GM23338 (cell line): Measurements from ENCODE around the gene AQP5. TPM values are rescaled to one million over a fixed set of nuclear protein-coding genes. Genes with fewer than 3 reads are reported as not detected.

ENCODE experiments used
- ATAC-seq: fragments of 200-7000 bp; cut with Tn5 transposase; 3 replicates; pipeline ENCODE4 v1.9.1; 2020
- DNase-seq: peaks from one replicate; pipeline ENCODE4 v3.0.0-alpha.2; 2015; ENCODE audit warnings: low spot score
- H2AFZ ChIP-seq: fragments of 200-600 bp; sonication (generic); 2 replicates; pipeline ENCODE4 v1.8.0; 2016; ENCODE audit warnings: antibody characterized with exemption, mild to moderate bottlenecking, moderate library complexity
- H3F3A ChIP-seq: fragments of 200-600 bp; sonication (generic); replicated peaks from 2 replicates; pipeline ENCODE4 v1.8.0; 2017; ENCODE audit warnings: antibody characterized with exemption, mixed run types, low read depth
- H3K27ac ChIP-seq: fragments of 200-600 bp; sonication (generic); 2 replicates; pipeline ENCODE4 v1.6.1; 2016; ENCODE audit warnings: low read depth
- H3K27me3 ChIP-seq: fragments of 200-600 bp; sonication (generic); 2 replicates; pipeline ENCODE4 v1.8.0; 2016; ENCODE audit warnings: mild to moderate bottlenecking, mixed run types, moderate library complexity; ENCODE audit not compliant: insufficient read depth
- H3K36me3 ChIP-seq: fragments of 200-600 bp; sonication (generic); 2 replicates; pipeline ENCODE4 v1.8.0; 2016; ENCODE audit warnings: mild to moderate bottlenecking; ENCODE audit not compliant: insufficient read depth
- H3K4me1 ChIP-seq: fragments of 200-600 bp; sonication (generic); 2 replicates; pipeline ENCODE4 v1.8.0; 2016; ENCODE audit warnings: mild to moderate bottlenecking, moderate library complexity; ENCODE audit not compliant: insufficient read depth
- H3K4me2 ChIP-seq: fragments of 200-600 bp; sonication (generic); 2 replicates; pipeline ENCODE4 v1.7.1; 2017; ENCODE audit warnings: mixed run types
- H3K4me3 ChIP-seq: fragments of 200-600 bp; sonication (generic); 2 replicates; pipeline ENCODE4 v1.6.1; 2016; ENCODE audit warnings: mixed run types
- H3K79me2 ChIP-seq: fragments of 200-600 bp; sonication (generic); replicated peaks from 2 replicates; pipeline ENCODE4 v1.8.0; 2017; ENCODE audit warnings: mild to moderate bottlenecking; ENCODE audit not compliant: insufficient read depth
- H3K9me2 ChIP-seq: fragments of 200-600 bp; sonication (generic); 2 replicates; pipeline ENCODE4 v1.8.0; 2017; ENCODE audit not compliant: insufficient read depth
- H4K20me1 ChIP-seq: fragments of 200-600 bp; sonication (generic); replicated peaks from 2 replicates; pipeline ENCODE4 v1.8.0; 2017; ENCODE audit warnings: mild to moderate bottlenecking; ENCODE audit not compliant: insufficient read depth
- H3K27ac Mint-ChIP-seq: 2 replicates; pipeline ENCODE4 v1.8.0; 2020; ENCODE audit warnings: inconsistent platforms, mild to moderate bottlenecking, moderate library complexity, mixed read lengths
- H3K27me3 Mint-ChIP-seq: 3 replicates; pipeline ENCODE4 v1.8.0; 2022; ENCODE audit warnings: low read depth, mild to moderate bottlenecking, moderate library complexity, mixed read lengths, inconsistent platforms; ENCODE audit not compliant: insufficient read depth, poor library complexity
- H3K36me3 Mint-ChIP-seq: 3 replicates; pipeline ENCODE4 v1.8.0; 2021; ENCODE audit warnings: low read depth, mild to moderate bottlenecking, inconsistent platforms, moderate library complexity, mixed read lengths
- H3K4me1 Mint-ChIP-seq: 3 replicates; pipeline ENCODE4 v1.8.0; 2020; ENCODE audit warnings: mild to moderate bottlenecking, inconsistent platforms, mixed read lengths
- H3K4me3 Mint-ChIP-seq: 3 replicates; pipeline ENCODE4 v1.8.0; 2021; ENCODE audit warnings: moderate library complexity, mild to moderate bottlenecking, inconsistent platforms, mixed read lengths
- H3K9me3 Mint-ChIP-seq: 3 replicates; pipeline ENCODE4 v1.8.0; 2020; ENCODE audit warnings: moderate library complexity, mild to moderate bottlenecking, inconsistent platforms, mixed read lengths
- CREB1 ChIP-seq: fragments of 250-450 bp; sonication (Bioruptor Pico); IDR thresholded peaks from 2 replicates; pipeline ENCODE4 v1.5.0; 2020; ENCODE audit warnings: low read depth, mild to moderate bottlenecking, moderate library complexity
- ETS1 ChIP-seq: IDR thresholded peaks from 2 replicates; pipeline ENCODE4 v1.6.1; 2016; ENCODE audit warnings: antibody characterized with exemption
- EZH2 ChIP-seq: fragments of 200-600 bp; sonication (generic); IDR thresholded peaks from one replicate; pipeline ENCODE4 v1.8.0; 2017; ENCODE audit warnings: antibody characterized with exemption, mild to moderate bottlenecking, low read depth; ENCODE audit not compliant: unreplicated experiment
- EZH2phosphoT487 ChIP-seq: fragments of 200-600 bp; sonication (generic); IDR thresholded peaks from one replicate; pipeline ENCODE4 v1.8.1; 2018; ENCODE audit warnings: antibody characterized with exemption; ENCODE audit not compliant: unreplicated experiment
- JUNB ChIP-seq: IDR thresholded peaks from one replicate; pipeline ENCODE4 v1.6.1; 2016; ENCODE audit warnings: antibody characterized with exemption; ENCODE audit not compliant: unreplicated experiment
- NANOG ChIP-seq: IDR thresholded peaks from 2 replicates; pipeline ENCODE4 v1.6.1; 2016; ENCODE audit warnings: antibody characterized with exemption, borderline replicate concordance
- POLR2AphosphoS5 ChIP-seq: IDR thresholded peaks from 2 replicates; pipeline ENCODE4 v1.6.1; 2016; ENCODE audit warnings: antibody characterized with exemption, low read depth
- STAT1 ChIP-seq: IDR thresholded peaks from one replicate; pipeline ENCODE4 v1.6.1; 2016; ENCODE audit warnings: antibody characterized with exemption; ENCODE audit not compliant: unreplicated experiment
- ZNF114 ChIP-seq: fragments of 250-450 bp; sonication (Bioruptor Pico); IDR thresholded peaks from 2 replicates; pipeline ENCODE4 v1.5.0; 2020; ENCODE audit warnings: mild to moderate bottlenecking, moderate library complexity
- ZNF331 ChIP-seq: fragments of 250-450 bp; sonication (Bioruptor Pico); IDR thresholded peaks from 2 replicates; pipeline ENCODE4 v1.5.0; 2020; ENCODE audit warnings: low read depth, mild to moderate bottlenecking, moderate library complexity
- polyA plus RNA-seq: library from polyadenylated mRNA; unstranded; fragments of >200 nt; fragmentation: Nextera tagmentation; extraction: Ambion mirVana; gene quantifications from 2 replicates; pipeline ENCODE4 v1.2.1, GENCODE V29; 2016
- total RNA-seq: library from RNA; depleted of rRNA; stranded (reverse); fragments of >200 nt; shearing (Covaris generic); gene quantifications from 2 replicates; pipeline ENCODE4 v1.2.3, GENCODE V29; 2014
- TF ChIP-seq, protein P1 (sequence below): fragments of 250-450 bp; sonication (Bioruptor Pico); IDR thresholded peaks from 2 replicates; pipeline ENCODE4 v1.5.0; 2020; ENCODE audit warnings: mild to moderate bottlenecking, moderate library complexity
- TF ChIP-seq, protein P2 (sequence below): IDR thresholded peaks from one replicate; pipeline ENCODE4 v1.6.1; 2018; ENCODE audit warnings: antibody characterized with exemption; ENCODE audit not compliant: unreplicated experiment
- TF ChIP-seq, protein P3 (sequence below), 2 experiments: fragments of 200-600 bp in 1 of 2; sonication (generic) in 1 of 2; conservative IDR thresholded peaks; 2 replicates each; pipeline versions ENCODE4 v1.5.1 to v1.6.1; 2016 to 2017; ENCODE audit warnings: antibody characterized with exemption in 2 of 2, low read depth in 2 of 2, mild to moderate bottlenecking in 2 of 2, moderate library complexity in 1 of 2

Gene AQP5
- total and polyA plus RNA-seq, 2 experiments from 2014 or later, result 1.3 to 2.2 TPM

DNA sequence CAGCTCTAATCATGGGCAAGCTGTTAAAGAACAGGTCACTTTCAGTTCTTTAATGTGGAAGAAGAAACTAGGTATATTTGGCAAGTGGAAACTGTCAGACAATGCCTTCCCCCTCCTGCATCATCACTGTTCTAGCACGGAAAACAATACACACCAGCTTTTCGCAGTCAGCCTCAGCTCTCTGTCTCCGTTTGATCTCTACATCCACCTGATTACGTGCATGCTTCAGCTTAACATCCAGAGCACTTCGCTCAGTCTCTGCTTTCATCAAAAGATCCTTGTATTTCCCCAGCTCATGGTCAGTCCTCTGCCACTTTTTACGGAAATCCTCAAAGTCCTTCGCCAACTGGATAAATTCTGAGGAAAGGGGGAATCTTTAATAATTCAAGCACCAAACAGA lies 44.6 kb downstream of the AQP5 start:
- Histone ChIP-seq H3K4me1 (no peaks in the 10 kb centered on the region), H3K27me3 (no peaks in the 10 kb centered on the region), H3K79me2 (0 out of 2 replicates have a peak, but pooled peaks cover 2% of the 10 kb centered on the region), H3K4me2 (no peak overlapping the region), H3F3A (no peaks in the 10 kb centered on the region), H3K36me3 (peaks cover 8% of the 10 kb centered on the region; the same call in 1 of the 2 replicates), H3K27ac (no peak overlapping the region), H3K9me2 (no peaks in the 10 kb centered on the region), H2AFZ (no peak overlapping the region), H4K20me1 (peaks cover 3% of the 10 kb centered on the region; the same call in 1 of the 2 replicates), H3K4me3 (no peak overlapping the region)
- Mint-ChIP-seq H3K27ac (no peak overlapping the region), H3K36me3 (peaks cover 28% of the 10 kb centered on the region), H3K4me1 (no peaks in the 10 kb centered on the region), H3K4me3 (no peak overlapping the region), H3K9me3 (no peaks in the 10 kb centered on the region), H3K27me3 (peaks cover 2% of the 10 kb centered on the region)
- DNase-seq (no peak), ATAC-seq (no peak)
- TF ChIP-seq, protein P1, sequence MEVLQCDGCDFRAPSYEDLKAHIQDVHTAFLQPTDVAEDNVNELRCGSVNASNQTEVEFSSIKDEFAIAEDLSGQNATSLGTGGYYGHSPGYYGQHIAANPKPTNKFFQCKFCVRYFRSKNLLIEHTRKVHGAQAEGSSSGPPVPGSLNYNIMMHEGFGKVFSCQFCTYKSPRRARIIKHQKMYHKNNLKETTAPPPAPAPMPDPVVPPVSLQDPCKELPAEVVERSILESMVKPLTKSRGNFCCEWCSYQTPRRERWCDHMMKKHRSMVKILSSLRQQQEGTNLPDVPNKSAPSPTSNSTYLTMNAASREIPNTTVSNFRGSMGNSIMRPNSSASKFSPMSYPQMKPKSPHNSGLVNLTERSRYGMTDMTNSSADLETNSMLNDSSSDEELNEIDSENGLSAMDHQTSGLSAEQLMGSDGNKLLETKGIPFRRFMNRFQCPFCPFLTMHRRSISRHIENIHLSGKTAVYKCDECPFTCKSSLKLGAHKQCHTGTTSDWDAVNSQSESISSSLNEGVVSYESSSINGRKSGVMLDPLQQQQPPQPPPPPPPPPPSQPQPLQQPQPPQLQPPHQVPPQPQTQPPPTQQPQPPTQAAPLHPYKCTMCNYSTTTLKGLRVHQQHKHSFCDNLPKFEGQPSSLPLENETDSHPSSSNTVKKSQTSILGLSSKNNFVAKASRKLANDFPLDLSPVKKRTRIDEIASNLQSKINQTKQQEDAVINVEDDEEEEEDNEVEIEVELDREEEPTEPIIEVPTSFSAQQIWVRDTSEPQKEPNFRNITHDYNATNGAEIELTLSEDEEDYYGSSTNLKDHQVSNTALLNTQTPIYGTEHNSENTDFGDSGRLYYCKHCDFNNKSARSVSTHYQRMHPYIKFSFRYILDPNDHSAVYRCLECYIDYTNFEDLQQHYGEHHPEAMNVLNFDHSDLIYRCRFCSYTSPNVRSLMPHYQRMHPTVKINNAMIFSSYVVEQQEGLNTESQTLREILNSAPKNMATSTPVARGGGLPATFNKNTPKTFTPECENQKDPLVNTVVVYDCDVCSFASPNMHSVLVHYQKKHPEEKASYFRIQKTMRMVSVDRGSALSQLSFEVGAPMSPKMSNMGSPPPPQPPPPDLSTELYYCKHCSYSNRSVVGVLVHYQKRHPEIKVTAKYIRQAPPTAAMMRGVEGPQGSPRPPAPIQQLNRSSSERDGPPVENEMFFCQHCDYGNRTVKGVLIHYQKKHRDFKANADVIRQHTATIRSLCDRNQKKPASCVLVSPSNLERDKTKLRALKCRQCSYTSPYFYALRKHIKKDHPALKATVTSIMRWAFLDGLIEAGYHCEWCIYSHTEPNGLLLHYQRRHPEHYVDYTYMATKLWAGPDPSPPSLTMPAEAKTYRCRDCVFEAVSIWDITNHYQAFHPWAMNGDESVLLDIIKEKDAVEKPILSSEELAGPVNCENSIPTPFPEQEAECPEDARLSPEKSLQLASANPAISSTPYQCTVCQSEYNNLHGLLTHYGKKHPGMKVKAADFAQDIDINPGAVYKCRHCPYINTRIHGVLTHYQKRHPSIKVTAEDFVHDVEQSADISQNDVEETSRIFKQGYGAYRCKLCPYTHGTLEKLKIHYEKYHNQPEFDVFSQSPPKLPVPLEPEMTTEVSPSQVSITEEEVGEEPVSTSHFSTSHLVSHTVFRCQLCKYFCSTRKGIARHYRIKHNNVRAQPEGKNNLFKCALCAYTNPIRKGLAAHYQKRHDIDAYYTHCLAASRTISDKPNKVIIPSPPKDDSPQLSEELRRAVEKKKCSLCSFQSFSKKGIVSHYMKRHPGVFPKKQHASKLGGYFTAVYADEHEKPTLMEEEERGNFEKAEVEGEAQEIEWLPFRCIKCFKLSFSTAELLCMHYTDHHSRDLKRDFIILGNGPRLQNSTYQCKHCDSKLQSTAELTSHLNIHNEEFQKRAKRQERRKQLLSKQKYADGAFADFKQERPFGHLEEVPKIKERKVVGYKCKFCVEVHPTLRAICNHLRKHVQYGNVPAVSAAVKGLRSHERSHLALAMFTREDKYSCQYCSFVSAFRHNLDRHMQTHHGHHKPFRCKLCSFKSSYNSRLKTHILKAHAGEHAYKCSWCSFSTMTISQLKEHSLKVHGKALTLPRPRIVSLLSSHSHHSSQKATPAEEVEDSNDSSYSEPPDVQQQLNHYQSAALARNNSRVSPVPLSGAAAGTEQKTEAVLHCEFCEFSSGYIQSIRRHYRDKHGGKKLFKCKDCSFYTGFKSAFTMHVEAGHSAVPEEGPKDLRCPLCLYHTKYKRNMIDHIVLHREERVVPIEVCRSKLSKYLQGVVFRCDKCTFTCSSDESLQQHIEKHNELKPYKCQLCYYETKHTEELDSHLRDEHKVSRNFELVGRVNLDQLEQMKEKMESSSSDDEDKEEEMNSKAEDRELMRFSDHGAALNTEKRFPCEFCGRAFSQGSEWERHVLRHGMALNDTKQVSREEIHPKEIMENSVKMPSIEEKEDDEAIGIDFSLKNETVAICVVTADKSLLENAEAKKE (CRISPR knock-in tag), result no peak
- TF ChIP-seq CREB1 (CRISPR knock-in tag), result no peak
- no peak for TF ChIP-seq POLR2AphosphoS5
- TF ChIP-seq, protein P2, sequence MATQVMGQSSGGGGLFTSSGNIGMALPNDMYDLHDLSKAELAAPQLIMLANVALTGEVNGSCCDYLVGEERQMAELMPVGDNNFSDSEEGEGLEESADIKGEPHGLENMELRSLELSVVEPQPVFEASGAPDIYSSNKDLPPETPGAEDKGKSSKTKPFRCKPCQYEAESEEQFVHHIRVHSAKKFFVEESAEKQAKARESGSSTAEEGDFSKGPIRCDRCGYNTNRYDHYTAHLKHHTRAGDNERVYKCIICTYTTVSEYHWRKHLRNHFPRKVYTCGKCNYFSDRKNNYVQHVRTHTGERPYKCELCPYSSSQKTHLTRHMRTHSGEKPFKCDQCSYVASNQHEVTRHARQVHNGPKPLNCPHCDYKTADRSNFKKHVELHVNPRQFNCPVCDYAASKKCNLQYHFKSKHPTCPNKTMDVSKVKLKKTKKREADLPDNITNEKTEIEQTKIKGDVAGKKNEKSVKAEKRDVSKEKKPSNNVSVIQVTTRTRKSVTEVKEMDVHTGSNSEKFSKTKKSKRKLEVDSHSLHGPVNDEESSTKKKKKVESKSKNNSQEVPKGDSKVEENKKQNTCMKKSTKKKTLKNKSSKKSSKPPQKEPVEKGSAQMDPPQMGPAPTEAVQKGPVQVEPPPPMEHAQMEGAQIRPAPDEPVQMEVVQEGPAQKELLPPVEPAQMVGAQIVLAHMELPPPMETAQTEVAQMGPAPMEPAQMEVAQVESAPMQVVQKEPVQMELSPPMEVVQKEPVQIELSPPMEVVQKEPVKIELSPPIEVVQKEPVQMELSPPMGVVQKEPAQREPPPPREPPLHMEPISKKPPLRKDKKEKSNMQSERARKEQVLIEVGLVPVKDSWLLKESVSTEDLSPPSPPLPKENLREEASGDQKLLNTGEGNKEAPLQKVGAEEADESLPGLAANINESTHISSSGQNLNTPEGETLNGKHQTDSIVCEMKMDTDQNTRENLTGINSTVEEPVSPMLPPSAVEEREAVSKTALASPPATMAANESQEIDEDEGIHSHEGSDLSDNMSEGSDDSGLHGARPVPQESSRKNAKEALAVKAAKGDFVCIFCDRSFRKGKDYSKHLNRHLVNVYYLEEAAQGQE, result no peak
- TF ChIP-seq ZNF331, result no peak
- TF ChIP-seq NANOG, result no peak
- TF ChIP-seq EZH2, result no peak
- TF ChIP-seq STAT1, result no peak
- TF ChIP-seq JUNB, result no peak
- no peak for TF ChIP-seq ETS1
- TF ChIP-seq, protein P3, sequence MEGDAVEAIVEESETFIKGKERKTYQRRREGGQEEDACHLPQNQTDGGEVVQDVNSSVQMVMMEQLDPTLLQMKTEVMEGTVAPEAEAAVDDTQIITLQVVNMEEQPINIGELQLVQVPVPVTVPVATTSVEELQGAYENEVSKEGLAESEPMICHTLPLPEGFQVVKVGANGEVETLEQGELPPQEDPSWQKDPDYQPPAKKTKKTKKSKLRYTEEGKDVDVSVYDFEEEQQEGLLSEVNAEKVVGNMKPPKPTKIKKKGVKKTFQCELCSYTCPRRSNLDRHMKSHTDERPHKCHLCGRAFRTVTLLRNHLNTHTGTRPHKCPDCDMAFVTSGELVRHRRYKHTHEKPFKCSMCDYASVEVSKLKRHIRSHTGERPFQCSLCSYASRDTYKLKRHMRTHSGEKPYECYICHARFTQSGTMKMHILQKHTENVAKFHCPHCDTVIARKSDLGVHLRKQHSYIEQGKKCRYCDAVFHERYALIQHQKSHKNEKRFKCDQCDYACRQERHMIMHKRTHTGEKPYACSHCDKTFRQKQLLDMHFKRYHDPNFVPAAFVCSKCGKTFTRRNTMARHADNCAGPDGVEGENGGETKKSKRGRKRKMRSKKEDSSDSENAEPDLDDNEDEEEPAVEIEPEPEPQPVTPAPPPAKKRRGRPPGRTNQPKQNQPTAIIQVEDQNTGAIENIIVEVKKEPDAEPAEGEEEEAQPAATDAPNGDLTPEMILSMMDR (conservative IDR thresholded peaks at IDR 0.05; ENCODE audit: low read depth in 2 of 2), result no peak
- TF ChIP-seq ZNF114, result no peak
- no peak for TF ChIP-seq EZH2phosphoT487
